Ascending aorta (tissue), 2 donors: Measurements from ENCODE around the gene CLPTM1L. TPM values are rescaled to one million over a fixed set of nuclear protein-coding genes. Genes with fewer than 3 reads are reported as not detected.
"Not testable (repeated sequence)": the region's sequence is repeated elsewhere in the genome, so short reads cannot be mapped to it uniquely, and the experiment has no call there.

ENCODE experiments used
- DNase-seq, 2 donors: peaks; one replicate each; pipeline ENCODE4 v3.0.0-alpha.2; 2019; ENCODE audit warnings: low spot score in 2 of 2
- H3K27ac ChIP-seq, 2 donors: fragments of 200-600 bp; sonication (generic); one replicate each; pipeline ENCODE4 v1.5.1; 2016 to 2017; ENCODE audit warnings: mild to moderate bottlenecking in 1 of 2
- H3K27me3 ChIP-seq: fragments of 200-600 bp; sonication (generic); one replicate; pipeline ENCODE4 v1.5.1; 2017
- H3K36me3 ChIP-seq, 2 donors: fragments of 200-600 bp; sonication (generic); one replicate each; pipeline ENCODE4 v1.5.1; 2016
- H3K4me1 ChIP-seq, 2 donors: fragments of 200-600 bp; sonication (generic); one replicate each; pipeline ENCODE4 v1.5.1; 2016 to 2017; ENCODE audit warnings: mild to moderate bottlenecking in 1 of 2
- H3K4me3 ChIP-seq, 2 donors: fragments of 200-600 bp; sonication (generic); one replicate each; pipeline ENCODE4 v1.5.1; 2016 to 2017; ENCODE audit warnings: mild to moderate bottlenecking in 1 of 2
- H3K9me3 ChIP-seq, 2 donors: fragments of 200-600 bp; sonication (generic); one replicate each; pipeline ENCODE4 v1.5.1; 2016
- intact Hi-C: fragments of 100-400 bp; cut with DNase I; formaldehyde crosslinking; loops from one replicate; pipeline ENCODE4 v1.15.1; 2023
- total RNA-seq: library from RNA; depleted of rRNA; stranded (reverse); fragments of >200 nt; gene quantifications from one replicate; pipeline ENCODE4 v1.1.0, GENCODE V29; 2016
- TF ChIP-seq, protein P1 (sequence below), 3 experiments: fragments of 200-600 bp in 2 of 3; fragments of 450-650 bp in 1 of 3; sonication (generic) in 2 of 3; IDR thresholded peaks; one replicate each; pipeline ENCODE4 v1.5.1; 2016 to 2019; ENCODE audit warnings: antibody characterized with exemption in 3 of 3, mild to moderate bottlenecking in 1 of 3, moderate library complexity in 1 of 3

Gene CLPTM1L
- total RNA-seq, 1 donor from 2014 or later = 23.6 TPM

- intact Hi-C loops = no loop called here
- no peaks in the 10 kb centered on the region for H3K36me3 ChIP-seq
- TF ChIP-seq, protein P1, sequence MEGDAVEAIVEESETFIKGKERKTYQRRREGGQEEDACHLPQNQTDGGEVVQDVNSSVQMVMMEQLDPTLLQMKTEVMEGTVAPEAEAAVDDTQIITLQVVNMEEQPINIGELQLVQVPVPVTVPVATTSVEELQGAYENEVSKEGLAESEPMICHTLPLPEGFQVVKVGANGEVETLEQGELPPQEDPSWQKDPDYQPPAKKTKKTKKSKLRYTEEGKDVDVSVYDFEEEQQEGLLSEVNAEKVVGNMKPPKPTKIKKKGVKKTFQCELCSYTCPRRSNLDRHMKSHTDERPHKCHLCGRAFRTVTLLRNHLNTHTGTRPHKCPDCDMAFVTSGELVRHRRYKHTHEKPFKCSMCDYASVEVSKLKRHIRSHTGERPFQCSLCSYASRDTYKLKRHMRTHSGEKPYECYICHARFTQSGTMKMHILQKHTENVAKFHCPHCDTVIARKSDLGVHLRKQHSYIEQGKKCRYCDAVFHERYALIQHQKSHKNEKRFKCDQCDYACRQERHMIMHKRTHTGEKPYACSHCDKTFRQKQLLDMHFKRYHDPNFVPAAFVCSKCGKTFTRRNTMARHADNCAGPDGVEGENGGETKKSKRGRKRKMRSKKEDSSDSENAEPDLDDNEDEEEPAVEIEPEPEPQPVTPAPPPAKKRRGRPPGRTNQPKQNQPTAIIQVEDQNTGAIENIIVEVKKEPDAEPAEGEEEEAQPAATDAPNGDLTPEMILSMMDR (IDR thresholded peaks at IDR 0.05) = no peak
- H3K4me1 ChIP-seq = no peaks in the 10 kb centered on the region
- H3K4me3 ChIP-seq = no peak overlapping the region
- peaks cover 0 to 6% of the 10 kb centered on the region in 2 donors for H3K9me3 ChIP-seq
- no peak for DNase-seq
- no peak overlapping the region for H3K27ac ChIP-seq
- H3K27me3 ChIP-seq = no peaks in the 10 kb centered on the region
These were observed 67.6 kb downstream of the CLPTM1L start for GRCh38 chr5:1277331-1277730.

DNA sequence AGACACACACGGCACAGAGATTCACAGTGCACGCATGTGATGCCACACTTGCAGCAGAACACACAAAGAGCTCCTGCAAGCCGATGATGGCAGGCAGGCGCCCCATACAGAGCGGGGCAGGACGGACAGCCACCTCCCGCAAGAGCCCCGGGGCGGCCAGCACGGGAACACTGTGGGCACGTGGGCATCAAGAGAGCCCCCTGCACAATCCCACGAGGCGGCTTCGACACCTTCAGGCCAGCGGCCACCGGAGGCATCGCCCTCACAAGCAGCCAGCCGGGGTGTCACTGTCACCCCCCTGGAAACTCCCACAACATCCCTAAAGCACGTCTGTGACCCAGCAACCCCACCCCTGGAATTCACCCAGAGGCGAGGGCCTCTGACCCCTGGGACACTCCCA, 68.0 kb downstream of the CLPTM1L start:
- intact Hi-C loops = no loop called here
- H3K27ac ChIP-seq = no peak overlapping the region
- peaks cover 0 to 6% of the 10 kb centered on the region in 2 donors for H3K9me3 ChIP-seq
- no peak for DNase-seq
- H3K27me3 ChIP-seq = no peaks in the 10 kb centered on the region
- H3K4me1 ChIP-seq = no peaks in the 10 kb centered on the region
- no peak overlapping the region for H3K4me3 ChIP-seq
- H3K36me3 ChIP-seq = no peaks in the 10 kb centered on the region
- TF ChIP-seq, protein P1 (IDR thresholded peaks at IDR 0.05) = no peak

- not testable (repeated sequence) for DNase-seq, H3K4me3 ChIP-seq, H3K4me1 ChIP-seq
These were observed 69.2 kb downstream of the CLPTM1L start for GRCh38 chr5:1275397-1276391.

DNA sequence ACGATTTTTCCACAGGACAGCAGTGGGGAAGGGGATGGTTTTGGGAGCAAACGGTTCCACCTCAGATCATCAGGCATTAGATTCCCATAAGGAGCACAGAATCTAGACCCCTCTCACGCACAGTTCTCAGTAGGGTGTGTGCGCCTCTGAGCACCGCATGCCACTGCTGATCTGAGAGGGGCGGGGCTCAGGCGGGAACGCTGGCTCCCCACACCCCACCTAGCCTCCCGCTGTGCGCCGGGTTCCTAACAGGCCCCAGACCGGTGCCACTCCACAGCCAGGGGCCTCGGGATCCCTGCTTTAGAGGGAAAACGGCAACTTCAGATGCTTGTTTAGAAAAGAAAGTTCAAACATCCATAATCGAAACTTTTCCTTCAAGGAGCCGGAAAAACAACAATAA, 70.4 kb downstream of the CLPTM1L start:
- Histone ChIP-seq H3K36me3 (no peaks in the 10 kb centered on the region), H3K9me3 (peaks cover 0 to 6% of the 10 kb centered on the region in 2 donors), H3K27ac (no peak overlapping the region), H3K27me3 (no peaks in the 10 kb centered on the region), H3K4me1 (no peaks in the 10 kb centered on the region), H3K4me3 (no peak overlapping the region)
- no peak for DNase-seq
- TF ChIP-seq, protein P1 (IDR thresholded peaks at IDR 0.05) = no peak
- intact Hi-C loops = no loop called here

More at GRCh38 chr5:1275397-1276391, 69.2 kb downstream of the CLPTM1L start:
- H3K9me3 ChIP-seq, H3K27me3 ChIP-seq, H3K27ac ChIP-seq, intact Hi-C loops, H3K36me3 ChIP-seq: not testable (repeated sequence)

DNA sequence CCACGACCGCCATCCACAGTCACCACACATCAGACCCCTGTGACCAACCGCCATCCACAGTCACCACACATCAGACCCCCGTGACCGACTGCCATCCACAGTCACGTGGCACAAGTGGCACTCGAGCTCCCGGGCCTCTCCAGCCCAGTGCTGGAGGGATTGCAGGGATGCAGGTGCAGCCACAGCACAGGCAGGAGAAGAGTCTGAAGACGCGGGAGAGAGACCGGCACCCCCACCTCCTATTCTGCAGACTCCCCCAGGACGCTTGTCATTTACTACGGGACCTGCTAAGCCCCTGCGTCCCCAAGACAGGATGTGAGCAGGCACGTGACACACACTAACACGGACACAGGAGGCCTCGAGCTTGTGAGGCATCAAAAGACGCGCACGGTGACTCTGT, 71.2 kb downstream of the CLPTM1L start:
- Histone ChIP-seq H3K27me3 (no peaks in the 10 kb centered on the region), H3K9me3 (peaks cover 0 to 3% of the 10 kb centered on the region in 2 donors), H3K4me3 (no peak overlapping the region), H3K27ac (no peak overlapping the region), H3K4me1 (no peaks in the 10 kb centered on the region), H3K36me3 (no peaks in the 10 kb centered on the region)
- TF ChIP-seq, protein P1 (IDR thresholded peaks at IDR 0.05) = no peak
- DNase-seq = no peak
- intact Hi-C loops = no loop called here

DNA sequence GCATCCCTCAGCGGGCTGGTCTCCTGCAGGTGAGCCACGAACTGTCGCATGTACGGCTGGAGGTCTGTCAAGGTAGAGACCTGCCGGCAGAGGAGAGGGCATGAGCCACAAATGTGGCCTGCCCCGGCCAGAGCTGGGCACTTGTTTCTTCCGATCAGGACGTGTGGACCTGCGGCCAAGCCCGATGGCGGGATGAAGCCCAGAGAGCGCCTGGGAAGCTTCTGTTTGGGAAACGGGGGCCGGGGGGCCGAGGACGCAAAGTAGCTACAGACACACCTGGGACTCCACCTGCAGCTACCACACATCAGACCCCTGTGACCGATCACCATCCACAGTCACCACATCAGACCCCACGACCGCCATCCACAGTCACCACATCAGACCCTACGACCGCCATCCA, 72.7 kb downstream of the CLPTM1L start:
- Histone ChIP-seq H3K27me3 (no peaks in the 10 kb centered on the region), H3K4me3 (no peak overlapping the region), H3K4me1 (no peaks in the 10 kb centered on the region), H3K27ac (no peak overlapping the region), H3K36me3 (no peaks in the 10 kb centered on the region), H3K9me3 (no peaks in the 10 kb centered on the region)
- TF ChIP-seq, protein P1 (IDR thresholded peaks at IDR 0.05) = no peak
- intact Hi-C loops = no loop called here
- DNase-seq = no peak
